H9 (cell line): ENCODE data around the gene AP3S2. TPM values are rescaled to one million over a fixed set of nuclear protein-coding genes. Genes with fewer than 3 reads are reported as not detected.

ENCODE experiments used
- DNase-seq: peaks from one replicate; pipeline ENCODE4 v3.0.0-alpha.2; 2017
- H2AFZ ChIP-seq: one replicate; pipeline ENCODE4 v1.6.1; 2013; ENCODE audit warnings: mild to moderate bottlenecking, low read length, control low read depth, moderate library complexity
- H2AK5ac ChIP-seq: 2 replicates; pipeline ENCODE4 v1.6.1; 2013; ENCODE audit warnings: low read length, control low read depth, mixed read lengths; ENCODE audit not compliant: insufficient read length
- H2BK120ac ChIP-seq: one replicate; pipeline ENCODE4 v1.6.1; 2013; ENCODE audit warnings: low read depth, mild to moderate bottlenecking, low read length, control low read depth, inconsistent platforms; ENCODE audit not compliant: poor library complexity, severe bottlenecking
- H2BK12ac ChIP-seq: 2 replicates; pipeline ENCODE4 v1.6.1; 2013; ENCODE audit warnings: low read length, control low read depth, mixed read lengths, low read depth; ENCODE audit not compliant: insufficient read length
- H2BK15ac ChIP-seq: 2 replicates; pipeline ENCODE4 v1.6.1; 2013; ENCODE audit warnings: low read depth, low read length, control low read depth
- H2BK20ac ChIP-seq: one replicate; pipeline ENCODE4 v1.6.1; 2013; ENCODE audit warnings: low read depth, mild to moderate bottlenecking, low read length, control low read depth, inconsistent platforms; ENCODE audit not compliant: poor library complexity, severe bottlenecking
- H2BK5ac ChIP-seq: 2 replicates; pipeline ENCODE4 v1.6.1; 2013; ENCODE audit warnings: low read length, control low read depth, mixed read lengths; ENCODE audit not compliant: insufficient read length
- H3K14ac ChIP-seq: 2 replicates; pipeline ENCODE4 v1.6.1; 2013; ENCODE audit warnings: low read length, control low read depth; ENCODE audit not compliant: insufficient read depth
- H3K18ac ChIP-seq: 2 replicates; pipeline ENCODE4 v1.6.1; 2013; ENCODE audit warnings: low read depth, mild to moderate bottlenecking, mixed read lengths, low read length, control low read depth; ENCODE audit not compliant: insufficient read length
- H3K23ac ChIP-seq: 2 replicates; pipeline ENCODE4 v1.6.1; 2013; ENCODE audit warnings: low read length, control low read depth, mixed read lengths, low read depth; ENCODE audit not compliant: insufficient read length
- H3K23me2 ChIP-seq: 2 replicates; pipeline ENCODE4 v1.6.1; 2013; ENCODE audit warnings: low read depth, mild to moderate bottlenecking, mixed read lengths, low read length, control low read depth; ENCODE audit not compliant: insufficient read length, poor library complexity, severe bottlenecking
- H3K27ac ChIP-seq: 2 replicates; pipeline ENCODE4 v1.5.1; 2013; ENCODE audit warnings: low read length, control low read depth, mixed read lengths, low read depth; ENCODE audit not compliant: insufficient read length
- H3K27me3 ChIP-seq: 2 replicates; pipeline ENCODE4 v1.6.1; 2013; ENCODE audit warnings: low read length, control low read depth, inconsistent platforms; ENCODE audit not compliant: insufficient read depth
- H3K4ac ChIP-seq: 2 replicates; pipeline ENCODE4 v1.6.1; 2013; ENCODE audit warnings: low read depth, mild to moderate bottlenecking, control low read depth, inconsistent platforms, low read length, moderate library complexity
- H3K4me1 ChIP-seq: 2 replicates; pipeline ENCODE4 v1.6.1; 2013; ENCODE audit warnings: low read length, control low read depth, inconsistent platforms; ENCODE audit not compliant: insufficient read depth
- H3K4me2 ChIP-seq: 2 replicates; pipeline ENCODE4 v1.6.1; 2013; ENCODE audit warnings: low read length, control low read depth, mixed read lengths; ENCODE audit not compliant: insufficient read length, insufficient read depth
- H3K56ac ChIP-seq: 2 replicates; pipeline ENCODE4 v1.6.1; 2013; ENCODE audit warnings: low read depth, mild to moderate bottlenecking, mixed read lengths, low read length, control low read depth; ENCODE audit not compliant: insufficient read length
- H3K79me1 ChIP-seq: 2 replicates; pipeline ENCODE4 v1.6.1; 2013; ENCODE audit warnings: low read depth, mild to moderate bottlenecking, moderate library complexity, low read length, control low read depth, inconsistent platforms; ENCODE audit not compliant: insufficient read depth, poor library complexity, severe bottlenecking
- H3K79me2 ChIP-seq: 2 replicates; pipeline ENCODE4 v1.6.1; 2013; ENCODE audit warnings: low read length, control low read depth, inconsistent platforms; ENCODE audit not compliant: insufficient read depth
- H3K9ac ChIP-seq: 2 replicates; pipeline ENCODE4 v1.6.1; 2013; ENCODE audit warnings: low read length, control low read depth, mixed read lengths; ENCODE audit not compliant: insufficient read length; ENCODE audit errors: extremely low read depth
- H3K9me3 ChIP-seq: one replicate; pipeline ENCODE4 v1.6.1; 2013; ENCODE audit warnings: low read depth, low read length, inconsistent platforms; ENCODE audit not compliant: control insufficient read depth
- H3T11ph ChIP-seq: one replicate; pipeline ENCODE4 v1.6.1; 2013; ENCODE audit warnings: mild to moderate bottlenecking, low read length, control low read depth, inconsistent platforms
- H4K20me1 ChIP-seq: one replicate; pipeline ENCODE4 v1.6.1; 2013; ENCODE audit not compliant: control insufficient read depth, insufficient read length, insufficient read depth
- H4K5ac ChIP-seq: 2 replicates; pipeline ENCODE4 v1.6.1; 2013; ENCODE audit warnings: low read depth, mild to moderate bottlenecking, mixed read lengths, low read length, control low read depth; ENCODE audit not compliant: insufficient read length
- H4K8ac ChIP-seq: replicated peaks from 2 replicates; pipeline ENCODE4 v1.6.1; 2013; ENCODE audit warnings: low read length, control low read depth, mixed read lengths, low read depth; ENCODE audit not compliant: insufficient read length
- H4K91ac ChIP-seq: 2 replicates; pipeline ENCODE4 v1.6.1; 2013; ENCODE audit warnings: low read depth, mild to moderate bottlenecking, moderate library complexity, mixed read lengths, low read length, control low read depth; ENCODE audit not compliant: insufficient read length
- H3K27ac Mint-ChIP-seq, 3 experiments: 2 replicates in 2 of 3; 3 replicates in 1 of 3; pipeline ENCODE4 v1.8.0; 2020 to 2021; ENCODE audit warnings: mixed read lengths in 3 of 3, mild to moderate bottlenecking in 1 of 3, moderate library complexity in 1 of 3
- H3K27me3 Mint-ChIP-seq: 2 replicates; pipeline ENCODE4 v1.8.0; 2021; ENCODE audit warnings: low read depth, mild to moderate bottlenecking, moderate library complexity, mixed read lengths
- H3K36me3 Mint-ChIP-seq, 3 experiments: 2 replicates in 2 of 3; 3 replicates in 1 of 3; pipeline ENCODE4 v1.8.0; 2020 to 2021; ENCODE audit warnings: low read depth in 3 of 3, mixed read lengths in 3 of 3; ENCODE audit not compliant: insufficient read depth in 1 of 3
- H3K4me1 Mint-ChIP-seq, 2 experiments: 2 replicates each; pipeline ENCODE4 v1.8.0; 2020; ENCODE audit warnings: mixed read lengths in 2 of 2
- H3K4me3 Mint-ChIP-seq, 2 experiments: 2 replicates in 1 of 2; 3 replicates in 1 of 2; pipeline ENCODE4 v1.8.0; 2020 to 2021; ENCODE audit warnings: mild to moderate bottlenecking in 2 of 2, mixed read lengths in 2 of 2, moderate library complexity in 1 of 2
- H3K9me3 Mint-ChIP-seq, 2 experiments: 2 replicates in 1 of 2; 3 replicates in 1 of 2; pipeline ENCODE4 v1.8.0; 2020; ENCODE audit warnings: mild to moderate bottlenecking in 2 of 2, mixed read lengths in 2 of 2, moderate library complexity in 1 of 2
- WGBS: extraction: QIAGEN DNeasy Blood & Tissue Kit; methylation state at CpG from one replicate; pipeline ENCODE4 v1.1.7; 2013; ENCODE audit warnings: missing lambda C conversion rate, low lambda C conversion rate, mixed read lengths; ENCODE audit not compliant: insufficient read length; ENCODE audit errors: extremely low coverage; 5-methylcytosine and 5-hydroxymethylcytosine counted together
- total RNA-seq: library from RNA; stranded (reverse); gene quantifications from 2 replicates; pipeline ENCODE4 v1.2.1, GENCODE V29; 2021
- TF ChIP-seq, protein P1 (sequence below): fragments of 200-600 bp; sonication (generic); conservative IDR thresholded peaks from 3 replicates; pipeline ENCODE4 v1.8.0; 2021; ENCODE audit warnings: antibody characterized with exemption, mild to moderate bottlenecking

Gene AP3S2
- total RNA-seq, 1 experiment from 2014 or later: 33.9 TPM

DNA sequence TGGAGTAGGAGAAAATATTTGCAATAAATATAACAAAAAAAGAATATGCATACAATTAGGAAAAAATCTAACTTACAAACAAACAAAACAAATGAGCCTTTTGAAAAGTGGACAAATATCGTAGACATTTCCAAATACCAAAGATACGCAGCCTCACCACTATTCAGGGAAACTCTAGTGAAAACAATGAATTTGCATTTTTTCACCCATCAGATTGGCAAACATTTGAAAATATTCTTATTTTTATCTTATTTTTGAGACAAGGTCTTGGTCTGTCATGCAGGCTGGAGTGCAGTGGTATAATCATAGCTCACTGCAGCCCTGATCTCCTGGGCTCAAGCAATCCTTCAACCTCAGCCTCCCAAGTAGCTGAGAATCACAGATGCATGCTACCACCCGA, 15.5 kb downstream of the AP3S2 start:
- H3K36me3 Mint-ChIP-seq: peaks cover 0 to 39% (median 36%) of the 10 kb centered on the region in 3 experiments; a peak in 5 of 7 replicates
- Histone ChIP-seq H3T11ph (no peak overlapping the region), H2AFZ (no peak overlapping the region), H3K27me3 (no peaks in the 10 kb centered on the region), H4K91ac (no peak overlapping the region), H3K4me1 (no peaks in the 10 kb centered on the region), H2AK5ac (no peak overlapping the region), H2BK120ac (no peak overlapping the region), H3K14ac (no peak overlapping the region), H3K18ac (no peak overlapping the region), H4K5ac (no peak overlapping the region), H2BK5ac (no peak overlapping the region), H3K4me2 (no peak overlapping the region), H3K27ac (no peak overlapping the region), H2BK12ac (no peak overlapping the region), H2BK20ac (no peak overlapping the region), H3K23ac (no peak overlapping the region), H3K56ac (no peak overlapping the region), H3K9ac (no peak overlapping the region), H4K8ac (no peak overlapping the region), H3K79me1 (no peaks in the 10 kb centered on the region), H3K79me2 (no peaks in the 10 kb centered on the region), H4K20me1 (no peaks in the 10 kb centered on the region), H3K4ac (no peak overlapping the region), H2BK15ac (no peak overlapping the region), H3K23me2 (no peaks in the 10 kb centered on the region), H3K9me3 (no peaks in the 10 kb centered on the region)
- no peak overlapping the region for H3K4me3 Mint-ChIP-seq
- TF ChIP-seq, protein P1, sequence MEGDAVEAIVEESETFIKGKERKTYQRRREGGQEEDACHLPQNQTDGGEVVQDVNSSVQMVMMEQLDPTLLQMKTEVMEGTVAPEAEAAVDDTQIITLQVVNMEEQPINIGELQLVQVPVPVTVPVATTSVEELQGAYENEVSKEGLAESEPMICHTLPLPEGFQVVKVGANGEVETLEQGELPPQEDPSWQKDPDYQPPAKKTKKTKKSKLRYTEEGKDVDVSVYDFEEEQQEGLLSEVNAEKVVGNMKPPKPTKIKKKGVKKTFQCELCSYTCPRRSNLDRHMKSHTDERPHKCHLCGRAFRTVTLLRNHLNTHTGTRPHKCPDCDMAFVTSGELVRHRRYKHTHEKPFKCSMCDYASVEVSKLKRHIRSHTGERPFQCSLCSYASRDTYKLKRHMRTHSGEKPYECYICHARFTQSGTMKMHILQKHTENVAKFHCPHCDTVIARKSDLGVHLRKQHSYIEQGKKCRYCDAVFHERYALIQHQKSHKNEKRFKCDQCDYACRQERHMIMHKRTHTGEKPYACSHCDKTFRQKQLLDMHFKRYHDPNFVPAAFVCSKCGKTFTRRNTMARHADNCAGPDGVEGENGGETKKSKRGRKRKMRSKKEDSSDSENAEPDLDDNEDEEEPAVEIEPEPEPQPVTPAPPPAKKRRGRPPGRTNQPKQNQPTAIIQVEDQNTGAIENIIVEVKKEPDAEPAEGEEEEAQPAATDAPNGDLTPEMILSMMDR: no peak
- no peaks in the 10 kb centered on the region for H3K9me3 Mint-ChIP-seq
- no peak overlapping the region for H3K27ac Mint-ChIP-seq
- DNase-seq: no peak
- H3K4me1 Mint-ChIP-seq: peaks cover 0 to 5% of the 10 kb centered on the region in 2 experiments; a peak in 2 of 4 replicates
- H3K27me3 Mint-ChIP-seq: no peaks in the 10 kb centered on the region
- no CpG with 5 or more reads among the region's 3 CpGs for WGBS
